Large intestine (tissue), 3 donors: ENCODE results near the gene RAP1GAP. TPM values are rescaled to one million over a fixed set of nuclear protein-coding genes. Genes with fewer than 3 reads are reported as not detected.
"Not testable (repeated sequence)": the region's sequence is repeated elsewhere in the genome, so short reads cannot be mapped to it uniquely, and the experiment has no call there.

Experiments used
- DNase-seq, 2 donors: peaks; one replicate each; pipeline versions ENCODE4 v3.0.0 to v3.0.0-alpha.2; 2013
- H3K27ac ChIP-seq: one replicate; pipeline ENCODE4 v1.5.1; 2013; ENCODE audit warnings: low read length
- H3K27me3 ChIP-seq: 2 replicates; pipeline ENCODE4 v1.6.1; 2013; ENCODE audit warnings: low read length; ENCODE audit not compliant: control insufficient read depth, insufficient read depth
- H3K36me3 ChIP-seq: 2 replicates; pipeline ENCODE4 v1.6.1; 2013; ENCODE audit warnings: low read length; ENCODE audit not compliant: control insufficient read depth, insufficient read depth
- H3K4me1 ChIP-seq: one replicate; pipeline ENCODE4 v1.6.1; 2013; ENCODE audit warnings: low read length; ENCODE audit not compliant: control insufficient read depth, insufficient read depth
- H3K4me3 ChIP-seq: one replicate; pipeline ENCODE4 v1.5.1; 2013; ENCODE audit warnings: low read length
- H3K9me3 ChIP-seq: one replicate; pipeline ENCODE4 v1.6.1; 2013; ENCODE audit warnings: mild to moderate bottlenecking, low read depth, low read length, moderate library complexity; ENCODE audit not compliant: control insufficient read depth
- WGBS: methylation state at CpG from one replicate; pipeline ENCODE4 v1.1.5; 2013; ENCODE audit warnings: low lambda C conversion rate; ENCODE audit not compliant: insufficient coverage; 5-methylcytosine and 5-hydroxymethylcytosine counted together
- polyA plus RNA-seq: library from polyadenylated mRNA; unstranded; fragments of 120-200 nt; gene quantifications from one replicate; pipeline ENCODE4 v1.2.1, GENCODE V29; 2013

Gene RAP1GAP
- polyA plus RNA-seq, 1 donor: 68.1 TPM

DNA sequence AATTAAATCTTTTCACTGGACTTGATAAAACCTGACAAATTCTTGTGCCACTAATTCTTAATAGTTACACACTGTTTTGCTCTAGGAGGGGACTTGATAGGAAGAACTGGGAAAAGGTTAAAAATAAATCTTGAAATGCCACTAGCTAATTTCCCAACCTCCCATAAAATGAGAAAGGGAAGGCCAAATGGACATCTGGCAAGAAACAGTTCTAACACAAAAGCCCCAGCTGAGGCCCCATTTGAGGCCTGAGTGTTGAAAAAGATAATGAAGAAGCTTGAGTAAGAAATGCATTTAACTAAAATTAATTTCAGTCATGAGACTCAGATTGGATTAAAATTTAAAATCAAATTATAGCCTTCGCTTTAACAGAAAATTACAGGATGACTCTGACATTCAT is 11.2 kb upstream of the RAP1GAP start:
- DNase-seq: no peak
- H3K9me3 ChIP-seq: peaks cover 5% of the 10 kb centered on the region
- H3K4me3 ChIP-seq: no peak overlapping the region
- H3K27ac ChIP-seq: no peak overlapping the region
- H3K4me1 ChIP-seq: no peaks in the 10 kb centered on the region
- 88% methylated on average over 1 of the region's 1 CpG for WGBS
- H3K27me3 ChIP-seq: no peaks in the 10 kb centered on the region
- peaks cover 36% of the 10 kb centered on the region for H3K36me3 ChIP-seq

DNA sequence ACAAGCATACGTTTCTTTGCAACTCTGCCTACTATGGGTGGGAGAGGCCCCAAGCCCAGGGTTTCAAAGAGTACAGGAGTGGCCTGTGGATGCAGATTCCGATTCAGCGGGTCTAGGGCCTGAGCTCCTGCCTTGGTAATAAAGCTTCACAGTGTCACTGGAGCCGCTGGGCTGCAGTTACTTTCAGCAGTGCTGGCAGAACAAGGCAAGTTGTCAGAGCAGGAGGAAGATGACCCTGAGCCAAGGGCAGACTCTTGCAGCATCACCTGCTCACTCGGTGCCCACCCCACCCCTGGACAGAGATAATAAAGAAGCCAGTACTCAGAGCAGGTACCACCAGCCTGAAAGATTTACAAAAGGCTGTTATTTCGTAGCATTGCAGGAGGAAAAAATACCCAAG is 8.0 kb upstream of the RAP1GAP start:
- Histone ChIP-seq H3K36me3 (peaks cover 27% of the 10 kb centered on the region), H3K4me1 (peaks cover 6% of the 10 kb centered on the region), H3K27ac (no peak overlapping the region), H3K4me3 (no peak overlapping the region), H3K27me3 (no peaks in the 10 kb centered on the region), H3K9me3 (no peaks in the 10 kb centered on the region)
- 100% methylated on average over 1 of the region's 6 CpGs for WGBS
- DNase-seq: no peak

DNA sequence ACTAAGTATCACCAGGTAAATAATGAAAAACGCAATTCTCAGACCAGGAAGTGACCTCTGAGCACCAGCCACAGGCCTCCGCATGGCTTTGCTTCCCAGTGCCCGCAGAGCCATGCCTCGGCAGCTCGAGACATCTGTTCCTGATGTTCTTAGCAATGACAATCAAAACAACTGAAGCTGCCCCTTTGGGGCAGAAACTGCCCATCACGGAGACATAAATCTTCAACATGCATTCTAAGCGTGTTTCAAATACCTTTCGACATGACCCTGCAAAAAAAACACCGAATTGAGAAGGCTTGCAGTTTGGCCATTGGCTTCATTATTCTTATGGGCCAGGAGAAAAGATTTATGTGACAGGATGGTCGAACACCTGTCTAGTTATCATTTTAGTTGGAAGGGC is 5.8 kb upstream of the RAP1GAP start:
- no peaks in the 10 kb centered on the region for H3K9me3 ChIP-seq
- WGBS: 84% methylated on average over 3 of the region's 10 CpGs
- peaks cover 18% of the 10 kb centered on the region for H3K36me3 ChIP-seq
- no peak overlapping the region for H3K27ac ChIP-seq
- H3K4me3 ChIP-seq: no peak overlapping the region
- no peak for DNase-seq
- H3K27me3 ChIP-seq: peaks cover 9% of the 10 kb centered on the region
- peaks cover 9% of the 10 kb centered on the region for H3K4me1 ChIP-seq

GRCh38 chr1:21673853-21674252 is 4.7 kb upstream of the RAP1GAP start:
- no CpG with 5 or more reads among the region's 7 CpGs for WGBS
- DNase-seq, H3K9me3 ChIP-seq, H3K27ac ChIP-seq, H3K4me3 ChIP-seq: not testable (repeated sequence)
- Histone ChIP-seq H3K27me3 (peaks cover 17% of the 10 kb centered on the region), H3K36me3 (peaks cover 12% of the 10 kb centered on the region), H3K4me1 (peaks cover 16% of the 10 kb centered on the region)

GRCh38 chr1:21673277-21673780 is 4.2 kb upstream of the RAP1GAP start:
- WGBS: no CpG with 5 or more reads among the region's 9 CpGs

GRCh38 chr1:21672478-21673276 is 3.5 kb upstream of the RAP1GAP start:
- H3K27me3 ChIP-seq: peaks cover 29% of the 10 kb centered on the region
- H3K36me3 ChIP-seq: peaks cover 4% of the 10 kb centered on the region
- no peak for DNase-seq
- no peaks in the 10 kb centered on the region for H3K9me3 ChIP-seq
- H3K4me1 ChIP-seq: peaks cover 27% of the 10 kb centered on the region
- no peak overlapping the region for H3K4me3 ChIP-seq
- WGBS: no CpG with 5 or more reads among the region's 10 CpGs
- H3K27ac ChIP-seq: no peak overlapping the region

More at GRCh38 chr1:21673277-21673780, 4.2 kb upstream of the RAP1GAP start:
- peaks cover 8% of the 10 kb centered on the region for H3K36me3 ChIP-seq
- H3K9me3 ChIP-seq: no peaks in the 10 kb centered on the region
- H3K4me3 ChIP-seq: no peak overlapping the region
- peaks cover 21% of the 10 kb centered on the region for H3K4me1 ChIP-seq
- DNase-seq: no peak
- H3K27me3 ChIP-seq: peaks cover 23% of the 10 kb centered on the region
- no peak overlapping the region for H3K27ac ChIP-seq

- WGBS: no CpG with 5 or more reads among the region's 6 CpGs
- DNase-seq: no peak
- Histone ChIP-seq H3K4me1 (peaks cover 35% of the 10 kb centered on the region), H3K4me3 (no peak overlapping the region), H3K27ac (no peak overlapping the region), H3K36me3 (no peaks in the 10 kb centered on the region), H3K9me3 (no peaks in the 10 kb centered on the region), H3K27me3 (peaks cover 31% of the 10 kb centered on the region)
These were observed 2.8 kb upstream of the RAP1GAP start for GRCh38 chr1:21671915-21672314.

GRCh38 chr1:21670956-21671902 is 2.1 kb upstream of the RAP1GAP start:
- Histone ChIP-seq H3K27me3 (peaks cover 31% of the 10 kb centered on the region), H3K27ac (no peak overlapping the region), H3K36me3 (no peaks in the 10 kb centered on the region), H3K4me1 (peaks cover 40% of the 10 kb centered on the region), H3K9me3 (no peaks in the 10 kb centered on the region), H3K4me3 (no peak overlapping the region)
- WGBS: no CpG with 5 or more reads among the region's 11 CpGs
- DNase-seq: no peak

GRCh38 chr1:21670059-21670881 is 1.1 kb upstream of the RAP1GAP start:
- Histone ChIP-seq H3K27me3 (peaks cover 31% of the 10 kb centered on the region), H3K36me3 (no peaks in the 10 kb centered on the region), H3K4me3 (peak overlapping the region; percentile 45), H3K4me1 (peaks cover 40% of the 10 kb centered on the region), H3K9me3 (no peaks in the 10 kb centered on the region), H3K27ac (no peak overlapping the region)
- DNase-seq: no peak
- WGBS: no CpG with 5 or more reads among the region's 16 CpGs

- Histone ChIP-seq H3K36me3 (no peaks in the 10 kb centered on the region), H3K27ac (no peak overlapping the region), H3K4me3 (peak overlapping the region; percentile 42), H3K9me3 (no peaks in the 10 kb centered on the region), H3K27me3 (peaks cover 31% of the 10 kb centered on the region), H3K4me1 (peaks cover 40% of the 10 kb centered on the region)
- WGBS: no CpG with 5 or more reads among the region's 25 CpGs
- DNase-seq: no peak
These were observed 253 bp downstream of the RAP1GAP start for GRCh38 chr1:21668951-21669257.
